ENCODE data around the gene PAPOLG. TPM values are rescaled to one million over a fixed set of nuclear protein-coding genes. Genes with fewer than 3 reads are reported as not detected.
A peak's percentile ranks its signal among the peaks of the same experiment; 100 is the strongest.
"Not testable (repeated sequence)": the region's sequence is repeated elsewhere in the genome, so short reads cannot be mapped to it uniquely, and the experiment has no call there.

Gene PAPOLG
- total RNA-seq, 1 donor from 2014 or later: 14.7 TPM

GRCh38 chr2:60806988-60807681, 51.1 kb downstream of the PAPOLG start:
- no peak overlapping the region for H3K27ac ChIP-seq
- H3K9me3 ChIP-seq: no peaks in the 10 kb centered on the region
- H3K36me3 ChIP-seq: no peaks in the 10 kb centered on the region
- TF ChIP-seq POLR2AphosphoS5 (IDR thresholded peaks at IDR 0.05; ENCODE audit: insufficient read depth in 1 of 2, low read depth in 1 of 2) (no peak), CTCF (IDR thresholded peaks at IDR 0.05) (no peak), POLR2A (IDR thresholded peaks at IDR 0.05) (no peak)
- H3K4me1 ChIP-seq: no peaks in the 10 kb centered on the region
- intact Hi-C loops (cut with DNase I): no loop called here
- H3K4me3 ChIP-seq: no peak overlapping the region
- peak in 1 of 2 donors; percentile 49 for DNase-seq (ENCODE audit: extremely low spot score in 2 of 2)
- no peaks in the 10 kb centered on the region for H3K27me3 ChIP-seq

- no peaks in the 10 kb centered on the region for H3K27me3 ChIP-seq
- no peak for TF ChIP-seq CTCF (IDR thresholded peaks at IDR 0.05)
- no peak for TF ChIP-seq POLR2A (IDR thresholded peaks at IDR 0.05)
- TF ChIP-seq POLR2AphosphoS5 (IDR thresholded peaks at IDR 0.05; ENCODE audit: insufficient read depth in 1 of 2, low read depth in 1 of 2): no peak
- H3K9me3 ChIP-seq: no peaks in the 10 kb centered on the region
- peak in 1 of 2 donors; percentile 32 for DNase-seq (ENCODE audit: extremely low spot score in 2 of 2)
- H3K4me3 ChIP-seq: no peak overlapping the region
- H3K27ac ChIP-seq: no peak overlapping the region
- intact Hi-C loops (cut with DNase I): no loop called here
- no peaks in the 10 kb centered on the region for H3K36me3 ChIP-seq
- H3K4me1 ChIP-seq: no peaks in the 10 kb centered on the region
Observed at GRCh38 chr2:60808330-60808801, 52.3 kb downstream of the PAPOLG start.

- Histone ChIP-seq H3K27ac (no peak overlapping the region), H3K27me3 (no peaks in the 10 kb centered on the region), H3K4me3 (no peak overlapping the region), H3K4me1 (no peaks in the 10 kb centered on the region), H3K36me3 (no peaks in the 10 kb centered on the region), H3K9me3 (no peaks in the 10 kb centered on the region)
- peak in 1 of 2 donors; percentile 79 for DNase-seq (ENCODE audit: extremely low spot score in 2 of 2)
- TF ChIP-seq CTCF (IDR thresholded peaks at IDR 0.05) (no peak), POLR2AphosphoS5 (IDR thresholded peaks at IDR 0.05; ENCODE audit: insufficient read depth in 1 of 2, low read depth in 1 of 2) (no peak)
- intact Hi-C loops (cut with DNase I): no loop called here
Observed at GRCh38 chr2:60811491-60812375, 55.7 kb downstream of the PAPOLG start.

- H3K4me1 ChIP-seq; intact Hi-C loops (cut with DNase I); H3K4me3 ChIP-seq; DNase-seq (ENCODE audit: extremely low spot score in 2 of 2); H3K36me3 ChIP-seq; H3K27me3 ChIP-seq; H3K9me3 ChIP-seq; H3K27ac ChIP-seq: not testable (repeated sequence)
Observed at GRCh38 chr2:60817191-60817590, 61.1 kb downstream of the PAPOLG start.

- H3K4me3 ChIP-seq: no peak overlapping the region
- peak in 1 of 2 donors; percentile 79 for DNase-seq (ENCODE audit: extremely low spot score in 2 of 2)
- intact Hi-C loops (cut with DNase I): no loop called here
- TF ChIP-seq CTCF (IDR thresholded peaks at IDR 0.05) (no peak), POLR2A (IDR thresholded peaks at IDR 0.05) (no peak), POLR2AphosphoS5 (IDR thresholded peaks at IDR 0.05; ENCODE audit: insufficient read depth in 1 of 2, low read depth in 1 of 2) (no peak)
- no peak overlapping the region for H3K27ac ChIP-seq
- H3K27me3 ChIP-seq: no peaks in the 10 kb centered on the region
- H3K4me1 ChIP-seq: no peaks in the 10 kb centered on the region
- H3K9me3 ChIP-seq: no peaks in the 10 kb centered on the region
- H3K36me3 ChIP-seq: no peaks in the 10 kb centered on the region
Observed at GRCh38 chr2:60818272-60818671, 62.2 kb downstream of the PAPOLG start.
